AG20443 (cell line): Measurements from ENCODE around the gene UNC13B.
"Not testable (repeated sequence)": the region's sequence is repeated elsewhere in the genome, so short reads cannot be mapped to it uniquely, and the experiment has no call there.

Experiments
- DNase-seq: peaks from one replicate; pipeline ENCODE4 v3.0.0; 2012; ENCODE audit warnings: low spot score, mixed read lengths

Gene UNC13B

GRCh38 chr9:35161713-35162604, at the start of gene UNC13B:
UNC13B (plus strand) TSS chr9:35162009; CDS start chr9:35162284, 275 bp downstream.
- DNase-seq: peak; percentile 99

- peak; percentile 69 for DNase-seq
Observed at GRCh38 chr9:35112257-35113020, 49.4 kb upstream of the UNC13B start.

GRCh38 chr9:35114113-35114839, 47.5 kb upstream of the UNC13B start:
- peak; percentile 89 for DNase-seq

GRCh38 chr9:35114840-35115628, 46.8 kb upstream of the UNC13B start:
- DNase-seq: peak; percentile 22

- DNase-seq: peak; percentile 92
Observed at GRCh38 chr9:35115680-35116538, 45.9 kb upstream of the UNC13B start, which contains the start of gene ATOSB. ATOSB (minus strand) TSS chr9:35115862; CDS start chr9:35108274, 7,588 bp downstream.

GRCh38 chr9:35116539-35116897, 45.3 kb upstream of the UNC13B start:
- DNase-seq: no peak

- DNase-seq: peak; percentile 89
Observed at GRCh38 chr9:35116898-35117551, 44.8 kb upstream of the UNC13B start.

GRCh38 chr9:35134920-35135319, 26.9 kb upstream of the UNC13B start:
- DNase-seq: no peak

- no peak for DNase-seq
Observed at GRCh38 chr9:35135988-35136387, 25.8 kb upstream of the UNC13B start.

- DNase-seq: no peak
Observed at GRCh38 chr9:35136866-35137265, 24.9 kb upstream of the UNC13B start.

GRCh38 chr9:35140093-35140492, 21.7 kb upstream of the UNC13B start:
- no peak for DNase-seq

GRCh38 chr9:35142037-35142436, 19.8 kb upstream of the UNC13B start:
- no peak for DNase-seq

- DNase-seq: not testable (repeated sequence)
Observed at GRCh38 chr9:35147941-35148563, 13.8 kb upstream of the UNC13B start.

GRCh38 chr9:35152926-35153325, 8.9 kb upstream of the UNC13B start:
- no peak for DNase-seq

- DNase-seq: no peak
Observed at GRCh38 chr9:35156781-35157180, 5.0 kb upstream of the UNC13B start.

GRCh38 chr9:35157836-35158235, 4.0 kb upstream of the UNC13B start:
- DNase-seq: not testable (repeated sequence)

- DNase-seq: no peak
Observed at GRCh38 chr9:35158501-35159280, 3.1 kb upstream of the UNC13B start.

- no peak for DNase-seq
Observed at GRCh38 chr9:35162605-35163315, 951 bp downstream of the UNC13B start.
